Measurements from ENCODE around the gene TMEM100. TPM values are rescaled to one million over a fixed set of nuclear protein-coding genes. Genes with fewer than 3 reads are reported as not detected.

Gene TMEM100
- polyA plus RNA-seq, 3 donors = not detected

- H3K4me2 ChIP-seq (replicated peaks; ENCODE audit: extremely low read depth, low read length, poor library complexity, severe bottlenecking) = no peak overlapping the region
- H3K4me3 ChIP-seq (replicated peaks in 1 of 3; ENCODE audit: low read depth in 2 of 3, low read length in 3 of 3) = no peak overlapping the region
- intact Hi-C loops (cut with micrococcal nuclease) = no loop called here
- no peak overlapping the region for H3K27ac ChIP-seq (ENCODE audit: low read depth in 1 of 2, low read length in 2 of 2)
- H3K27me3 ChIP-seq (ENCODE audit: control insufficient read depth in 2 of 2, insufficient read depth in 2 of 2, low read length in 2 of 2) = no peaks in the 10 kb centered on the region
- no peak for DNase-seq
- H3K9me3 ChIP-seq (replicated peaks in 1 of 2; ENCODE audit: control insufficient read depth in 1 of 2, insufficient read depth in 1 of 2, low read length in 2 of 2) = no peaks in the 10 kb centered on the region
- TF ChIP-seq CTCF (IDR thresholded peaks at IDR 0.05) = no peak
- no peaks in the 10 kb centered on the region for H3K4me1 ChIP-seq (ENCODE audit: control insufficient read depth in 1 of 2, insufficient read depth in 2 of 2, low read length in 2 of 2)
- Mint-ChIP-seq H3K9me3 (no peaks in the 10 kb centered on the region), H3K4me3 (no peak overlapping the region), H3K27ac (no peak overlapping the region), H3K36me3 (no peaks in the 10 kb centered on the region), H3K4me1 (peaks cover 7% of the 10 kb centered on the region), H3K27me3 (ENCODE audit: low read depth in 3 of 3) (peaks cover 2 to 7% (median 5%) of the 10 kb centered on the region in 3 donors)
- H3K36me3 ChIP-seq (replicated peaks in 1 of 2; ENCODE audit: control insufficient read depth in 1 of 2, insufficient read depth in 2 of 2, low read length in 2 of 2) = no peaks in the 10 kb centered on the region
- H3K9ac ChIP-seq (ENCODE audit: insufficient read depth, low read length, poor library complexity, severe bottlenecking) = no peak overlapping the region
- H4K20me1 ChIP-seq (ENCODE audit: insufficient read depth, low read length) = no peaks in the 10 kb centered on the region
- H3K79me2 ChIP-seq (ENCODE audit: insufficient read depth, low read length) = no peaks in the 10 kb centered on the region
- 100% methylated on average over 1 of the region's 3 CpGs for WGBS (ENCODE audit: insufficient coverage)
- H2AFZ ChIP-seq (ENCODE audit: insufficient read depth, low read depth, low read length, poor library complexity, severe bottlenecking) = no peak overlapping the region
These were observed 20.5 kb upstream of the TMEM100 start for GRCh38 chr17:55743103-55743679.

- 100% methylated on average over 1 of the region's 12 CpGs for WGBS (ENCODE audit: insufficient coverage)
- no peak overlapping the region for H3K4me2 ChIP-seq (replicated peaks; ENCODE audit: extremely low read depth, low read length, poor library complexity, severe bottlenecking)
- H3K4me1 ChIP-seq (ENCODE audit: control insufficient read depth in 1 of 2, insufficient read depth in 2 of 2, low read length in 2 of 2) = no peaks in the 10 kb centered on the region
- TF ChIP-seq CTCF (IDR thresholded peaks at IDR 0.05) = no peak
- Mint-ChIP-seq H3K4me1 (peaks cover 12% of the 10 kb centered on the region), H3K36me3 (no peaks in the 10 kb centered on the region), H3K4me3 (no peak overlapping the region), H3K9me3 (no peaks in the 10 kb centered on the region), H3K27me3 (ENCODE audit: low read depth in 3 of 3) (peaks cover 2 to 7% (median 5%) of the 10 kb centered on the region in 3 donors), H3K27ac (no peak overlapping the region)
- no peak overlapping the region for H2AFZ ChIP-seq (ENCODE audit: insufficient read depth, low read depth, low read length, poor library complexity, severe bottlenecking)
- no peak overlapping the region for H3K27ac ChIP-seq (ENCODE audit: low read depth in 1 of 2, low read length in 2 of 2)
- no peaks in the 10 kb centered on the region for H4K20me1 ChIP-seq (ENCODE audit: insufficient read depth, low read length)
- no peaks in the 10 kb centered on the region for H3K27me3 ChIP-seq (ENCODE audit: control insufficient read depth in 2 of 2, insufficient read depth in 2 of 2, low read length in 2 of 2)
- H3K79me2 ChIP-seq (ENCODE audit: insufficient read depth, low read length) = no peaks in the 10 kb centered on the region
- no peaks in the 10 kb centered on the region for H3K36me3 ChIP-seq (replicated peaks in 1 of 2; ENCODE audit: control insufficient read depth in 1 of 2, insufficient read depth in 2 of 2, low read length in 2 of 2)
- DNase-seq = no peak
- no peak overlapping the region for H3K4me3 ChIP-seq (replicated peaks in 1 of 3; ENCODE audit: low read depth in 2 of 3, low read length in 3 of 3)
- intact Hi-C loops (cut with micrococcal nuclease) = no loop called here
- H3K9ac ChIP-seq (ENCODE audit: insufficient read depth, low read length, poor library complexity, severe bottlenecking) = no peak overlapping the region
- no peaks in the 10 kb centered on the region for H3K9me3 ChIP-seq (replicated peaks in 1 of 2; ENCODE audit: control insufficient read depth in 1 of 2, insufficient read depth in 1 of 2, low read length in 2 of 2)
These were observed 19.8 kb upstream of the TMEM100 start for GRCh38 chr17:55742272-55743102.

Data from CD14-positive monocyte (primary cell).